NT2/D1 (cell line): ENCODE results near the gene PHAX.

Experiments used
- SUZ12 ChIP-seq: IDR thresholded peaks from 2 replicates; pipeline ENCODE4 v1.6.1; 2011; ENCODE audit not compliant: insufficient read length, insufficient read depth; ENCODE audit errors: extremely low read depth
- YY1 ChIP-seq: IDR thresholded peaks from 2 replicates; pipeline ENCODE4 v1.6.1; 2011; ENCODE audit not compliant: insufficient read length, insufficient read depth

GRCh38 chr5:126583761-126584160, 17.0 kb upstream of the PHAX start:
- TF ChIP-seq SUZ12 (no peak), YY1 (no peak)
